Lung (tissue), 12 donors: Measurements from ENCODE around the gene MUC5AC. TPM values are rescaled to one million over a fixed set of nuclear protein-coding genes. Genes with fewer than 3 reads are reported as not detected.

ENCODE experiments used
- ATAC-seq: fragments of 200-7000 bp; cut with Tn5 transposase; one replicate; pipeline ENCODE4 v1.9.1; 2020; ENCODE audit warnings: moderate number of reproducible peaks; ENCODE audit not compliant: insufficient read depth, low FRiP score
- DNase-seq, 3 donors: peaks; one replicate each; pipeline ENCODE4 v3.0.0-alpha.2; 2013 to 2017
- H3K27ac ChIP-seq, 2 donors: one replicate each; pipeline ENCODE4 v1.5.1; 2013; ENCODE audit warnings: mild to moderate bottlenecking in 2 of 2, moderate library complexity in 2 of 2, control low read depth in 1 of 2, inconsistent platforms in 1 of 2, low read depth in 1 of 2, low read length in 1 of 2
- H3K27me3 ChIP-seq, 3 donors: one replicate each; pipeline ENCODE4 v1.5.1; 2013; ENCODE audit warnings: low read length in 2 of 3; ENCODE audit not compliant: control insufficient read depth in 3 of 3, insufficient read depth in 3 of 3
- H3K36me3 ChIP-seq, 4 donors: one replicate each; pipeline ENCODE4 v1.5.1; 2013; ENCODE audit warnings: low read length in 4 of 4, mild to moderate bottlenecking in 1 of 4, moderate library complexity in 1 of 4; ENCODE audit not compliant: control insufficient read depth in 4 of 4, insufficient read depth in 4 of 4
- H3K4me1 ChIP-seq, 5 donors: one replicate each; pipeline ENCODE4 v1.5.1; 2013; ENCODE audit warnings: low read length in 5 of 5, mild to moderate bottlenecking in 2 of 5, moderate library complexity in 1 of 5; ENCODE audit not compliant: control insufficient read depth in 5 of 5, insufficient read depth in 5 of 5
- H3K4me3 ChIP-seq: one replicate; pipeline ENCODE4 v1.5.1; 2013; ENCODE audit warnings: mild to moderate bottlenecking, control low read depth, moderate library complexity
- H3K9ac ChIP-seq, 2 donors: one replicate each; pipeline ENCODE4 v1.5.1; 2013; ENCODE audit warnings: low read length in 2 of 2, control low read depth in 1 of 2; ENCODE audit not compliant: insufficient read depth in 1 of 2
- H3K9me3 ChIP-seq, 4 donors: one replicate each; pipeline ENCODE4 v1.5.1; 2013; ENCODE audit warnings: low read length in 3 of 4, mild to moderate bottlenecking in 1 of 4, moderate library complexity in 1 of 4; ENCODE audit not compliant: control insufficient read depth in 4 of 4, insufficient read depth in 3 of 4
- CTCF ChIP-seq: IDR thresholded peaks from 2 replicates; pipeline ENCODE4 v1.5.1; 2012; ENCODE audit warnings: mild to moderate bottlenecking; ENCODE audit errors: control extremely low read depth, extremely low read depth
- WGBS, 2 donors: extraction: QIAGEN DNeasy Blood & Tissue Kit; methylation state at CpG; one replicate each; pipeline ENCODE4 v1.1.7; 2013; 5-methylcytosine and 5-hydroxymethylcytosine counted together
- polyA plus RNA-seq, 2 donors: library from polyadenylated mRNA; stranded (reverse); fragments of 200-250 nt; gene quantifications; one replicate each; pipeline ENCODE4 v1.2.1, GENCODE V29; 2013
- total RNA-seq, 2 donors: library from RNA; depleted of rRNA in 1 of 2; stranded (reverse); fragments of >200 nt in 1 of 2; gene quantifications; one replicate each; pipeline ENCODE4 v1.2.1, GENCODE V29; 2014 to 2021
- donor health status: control.
- donor health status: control.
- donor health status: Bipolar disorder and iron deficiency.
- donor health status: healthy.
- donor health status: DM: yes; HTN: yes; CAD: no.

The MUC5AC gene
- total and polyA plus RNA-seq, 4 donors, result 0.46 to 1.3 (median 1.0) TPM

- Histone ChIP-seq H3K27me3 (peaks cover 0 to 11% (median 0%) of the 10 kb centered on the region in 3 donors), H3K36me3 (no peaks in the 10 kb centered on the region), H3K4me1 (peaks cover 0 to 2% (median 0%) of the 10 kb centered on the region in 5 donors), H3K27ac (no peak overlapping the region), H3K4me3 (no peak overlapping the region), H3K9me3 (peaks cover 0 to 2% (median 0%) of the 10 kb centered on the region in 4 donors), H3K9ac (no peak overlapping the region)
- 82 to 88% methylated on average over 23 of the region's 23 CpGs for WGBS, 2 donors
- DNase-seq (peak in 1 of 3 donors; percentile 8), ATAC-seq (no peak)
- no peak for TF ChIP-seq CTCF
Observed at GRCh38 chr11:1227551-1228100, 69.9 kb downstream of the MUC5AC start.

- Histone ChIP-seq H3K36me3 (no peaks in the 10 kb centered on the region), H3K4me3 (no peak overlapping the region), H3K4me1 (no peaks in the 10 kb centered on the region), H3K9me3 (peaks cover 0 to 2% (median 0%) of the 10 kb centered on the region in 4 donors), H3K9ac (no peak overlapping the region), H3K27me3 (peaks cover 0 to 7% (median 0%) of the 10 kb centered on the region in 3 donors), H3K27ac (no peak overlapping the region)
- no peak for ATAC-seq
- WGBS, 2 donors, result 76 to 88% methylated on average over 25 to 31 of the region's 31 CpGs
- TF ChIP-seq CTCF, result no peak
- DNase-seq, result peak in 1 of 3 donors; percentile 12
Observed at GRCh38 chr11:1228101-1228821, 70.5 kb downstream of the MUC5AC start.

- DNase-seq, result no peak
- Histone ChIP-seq H3K9ac (no peak overlapping the region), H3K36me3 (no peaks in the 10 kb centered on the region), H3K27me3 (peaks cover 0 to 7% (median 0%) of the 10 kb centered on the region in 3 donors), H3K4me3 (no peak overlapping the region), H3K9me3 (peaks cover 0 to 2% (median 0%) of the 10 kb centered on the region in 4 donors), H3K27ac (no peak overlapping the region), H3K4me1 (no peaks in the 10 kb centered on the region)
- ATAC-seq, result no peak
- no peak for TF ChIP-seq CTCF
- WGBS, 2 donors, result 74 to 79% methylated on average over 16 to 18 of the region's 18 CpGs
Observed at GRCh38 chr11:1228921-1229451, 71.2 kb downstream of the MUC5AC start.
